Caco-2 (cell line): ENCODE data around the gene MRM1. TPM values are rescaled to one million over a fixed set of nuclear protein-coding genes. Genes with fewer than 3 reads are reported as not detected.

ENCODE experiments used
- BruUV-seq: library from RNA; stranded (reverse); fragments of 400-500 nt; replicated peaks from 2 replicates; lab custom pipeline; 2021; lab: Mats Ljungman, UMichigan
- CTCF ChIA-PET: fragments of 300-600 bp; sonication (Branson Sonifier 250); formaldehyde crosslinking; loops from one replicate; lab custom pipeline; 2022; ENCODE audit warnings: antibody characterized with exemption; lab: Charles Lee
- POLR2A ChIA-PET: fragments of 300-600 bp; sonication (Branson Sonifier 250); formaldehyde crosslinking; loops from one replicate; lab custom pipeline; 2022; ENCODE audit warnings: antibody characterized with exemption; lab: Charles Lee
- DNase-seq, 2 experiments: peaks; one replicate each; pipeline versions ENCODE4 v3.0.0 to v3.0.0-alpha.2; 2020 to 2022
- H3K27me3 ChIP-seq: replicated peaks from 2 replicates; pipeline ENCODE4 v1.6.0; 2011; ENCODE audit warnings: low read length; ENCODE audit not compliant: control insufficient read depth, insufficient read depth
- H3K36me3 ChIP-seq: 2 replicates; pipeline ENCODE4 v1.5.1; 2011; ENCODE audit warnings: low read length; ENCODE audit not compliant: control insufficient read depth, insufficient read depth
- H3K4me1 ChIP-seq: fragments of 250-450 bp; sonication (Bioruptor Pico); 2 replicates; pipeline ENCODE4 v1.5.1; 2020; ENCODE audit warnings: mild to moderate bottlenecking
- H3K4me3 ChIP-seq: 2 replicates; pipeline ENCODE4 v1.5.1; 2011; ENCODE audit warnings: low read depth, mild to moderate bottlenecking, control low read depth, low read length
- H3K9me3 ChIP-seq: fragments of 250-450 bp; sonication (Bioruptor Pico); 2 replicates; pipeline ENCODE4 v1.5.1; 2020; ENCODE audit warnings: mild to moderate bottlenecking, moderate library complexity
- H3K27ac Mint-ChIP-seq: one replicate; pipeline ENCODE4 v1.8.0; 2022; ENCODE audit warnings: mixed read lengths; ENCODE audit not compliant: unreplicated experiment
- H3K27me3 Mint-ChIP-seq: one replicate; pipeline ENCODE4 v1.8.0; 2022; ENCODE audit warnings: mixed read lengths; ENCODE audit not compliant: insufficient read depth, unreplicated experiment
- H3K36me3 Mint-ChIP-seq: one replicate; pipeline ENCODE4 v1.8.0; 2022; ENCODE audit warnings: mild to moderate bottlenecking, mixed read lengths; ENCODE audit not compliant: insufficient read depth, unreplicated experiment
- H3K4me1 Mint-ChIP-seq: one replicate; pipeline ENCODE4 v1.8.0; 2022; ENCODE audit warnings: low read depth, mixed read lengths; ENCODE audit not compliant: unreplicated experiment
- H3K4me3 Mint-ChIP-seq: one replicate; pipeline ENCODE4 v1.8.0; 2022; ENCODE audit warnings: mild to moderate bottlenecking, moderate library complexity, mixed read lengths; ENCODE audit not compliant: unreplicated experiment
- H3K9me3 Mint-ChIP-seq: one replicate; pipeline ENCODE4 v1.8.0; 2022; ENCODE audit warnings: mixed read lengths; ENCODE audit not compliant: unreplicated experiment
- intact Hi-C: fragments of 100-400 bp; cut with micrococcal nuclease; formaldehyde crosslinking; loops from one replicate; pipeline ENCODE4 v1.10.0; 2022; ENCODE audit not compliant: unreplicated experiment
- total RNA-seq: library from RNA; stranded (reverse); gene quantifications from 2 replicates; pipeline ENCODE4 v1.2.3, GENCODE V29; 2022
- TF ChIP-seq, protein P1 (sequence below), 2 experiments: fragments of 200-600 bp in 1 of 2; IDR thresholded peaks; 1 replicate in 1 of 2; 2 replicates in 1 of 2; pipeline versions ENCODE4 v1.5.1 to v1.8.0; 2011 to 2022; ENCODE audit warnings: antibody characterized with exemption in 1 of 2, control low read depth in 1 of 2, inconsistent platforms in 1 of 2, low read depth in 1 of 2, low read length in 1 of 2, mild to moderate bottlenecking in 1 of 2, moderate library complexity in 1 of 2; ENCODE audit not compliant: insufficient read depth in 1 of 2, severe bottlenecking in 1 of 2, unreplicated experiment in 1 of 2

The MRM1 gene
- total RNA-seq, 1 experiment from 2014 or later: 9.3 TPM

DNA sequence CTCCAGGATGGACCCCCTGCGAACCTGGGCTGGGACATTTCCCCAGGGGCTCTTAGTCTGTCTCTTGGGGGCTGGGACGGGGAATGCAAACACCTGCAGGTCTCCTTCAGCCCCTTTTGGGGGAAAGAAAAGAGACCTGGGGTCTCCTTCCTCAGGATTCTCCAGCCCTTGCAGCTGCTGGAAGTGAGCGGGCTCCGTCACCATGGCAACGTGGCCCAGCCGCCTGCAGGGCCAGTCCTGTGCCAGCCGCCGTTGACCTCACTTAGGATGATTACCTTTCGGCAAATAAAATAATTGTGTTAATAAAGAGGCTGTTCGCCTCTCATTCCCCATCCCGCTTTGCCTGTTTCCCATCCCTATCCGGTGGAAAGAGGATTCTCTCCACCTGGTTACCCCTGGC lies 25.7 kb downstream of the MRM1 start:
- Histone ChIP-seq H3K36me3 (no peaks in the 10 kb centered on the region), H3K27me3 (no peaks in the 10 kb centered on the region), H3K4me1 (no peaks in the 10 kb centered on the region), H3K4me3 (no peak overlapping the region), H3K9me3 (no peaks in the 10 kb centered on the region)
- H3K9me3 Mint-ChIP-seq: no peaks in the 10 kb centered on the region
- ChIA-PET POLR2A (no interaction called here), CTCF (no interaction called here)
- peaks cover 6% of the 10 kb centered on the region for H3K27me3 Mint-ChIP-seq
- H3K27ac Mint-ChIP-seq: no peak overlapping the region
- intact Hi-C loops: loop anchor here (5.0 kb wide), 1 partner anchor 310 kb away; the partner anchor contains the start of gene LHX1
- DNase-seq: no peak
- BruUV-seq: no TSS peak
- H3K36me3 Mint-ChIP-seq: no peaks in the 10 kb centered on the region
- TF ChIP-seq, protein P1, sequence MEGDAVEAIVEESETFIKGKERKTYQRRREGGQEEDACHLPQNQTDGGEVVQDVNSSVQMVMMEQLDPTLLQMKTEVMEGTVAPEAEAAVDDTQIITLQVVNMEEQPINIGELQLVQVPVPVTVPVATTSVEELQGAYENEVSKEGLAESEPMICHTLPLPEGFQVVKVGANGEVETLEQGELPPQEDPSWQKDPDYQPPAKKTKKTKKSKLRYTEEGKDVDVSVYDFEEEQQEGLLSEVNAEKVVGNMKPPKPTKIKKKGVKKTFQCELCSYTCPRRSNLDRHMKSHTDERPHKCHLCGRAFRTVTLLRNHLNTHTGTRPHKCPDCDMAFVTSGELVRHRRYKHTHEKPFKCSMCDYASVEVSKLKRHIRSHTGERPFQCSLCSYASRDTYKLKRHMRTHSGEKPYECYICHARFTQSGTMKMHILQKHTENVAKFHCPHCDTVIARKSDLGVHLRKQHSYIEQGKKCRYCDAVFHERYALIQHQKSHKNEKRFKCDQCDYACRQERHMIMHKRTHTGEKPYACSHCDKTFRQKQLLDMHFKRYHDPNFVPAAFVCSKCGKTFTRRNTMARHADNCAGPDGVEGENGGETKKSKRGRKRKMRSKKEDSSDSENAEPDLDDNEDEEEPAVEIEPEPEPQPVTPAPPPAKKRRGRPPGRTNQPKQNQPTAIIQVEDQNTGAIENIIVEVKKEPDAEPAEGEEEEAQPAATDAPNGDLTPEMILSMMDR (IDR thresholded peaks at IDR 0.05; ENCODE audit: insufficient read depth in 1 of 2, low read depth in 1 of 2, low read length in 1 of 2, severe bottlenecking in 1 of 2, unreplicated experiment in 1 of 2): no peak
- no peak overlapping the region for H3K4me3 Mint-ChIP-seq
- H3K4me1 Mint-ChIP-seq: no peaks in the 10 kb centered on the region

DNA sequence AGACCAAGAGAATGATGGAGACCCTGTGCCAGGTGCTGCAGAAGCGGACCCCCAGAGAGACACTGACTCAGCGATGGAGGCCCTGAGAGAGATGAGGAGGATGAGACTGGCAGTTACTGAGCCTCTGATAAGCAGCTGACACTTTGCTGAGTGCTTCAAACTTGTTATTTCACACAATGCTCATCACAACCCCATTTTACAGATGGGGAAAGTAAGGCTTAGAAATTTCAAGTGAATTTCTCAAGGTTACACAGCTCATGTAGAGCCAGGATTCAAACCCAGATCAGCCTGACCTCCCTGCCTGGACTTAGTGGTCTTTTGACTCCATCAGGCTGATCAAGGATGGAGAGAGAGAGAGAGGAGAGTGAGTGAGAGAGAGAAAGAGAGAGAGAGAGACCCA lies 27.2 kb downstream of the MRM1 start:
- no peak overlapping the region for H3K27ac Mint-ChIP-seq
- no TSS peak for BruUV-seq
- POLR2A ChIA-PET: no interaction called here
- no peak overlapping the region for H3K4me3 ChIP-seq
- no peaks in the 10 kb centered on the region for H3K9me3 ChIP-seq
- no peak overlapping the region for H3K4me3 Mint-ChIP-seq
- H3K4me1 ChIP-seq: no peaks in the 10 kb centered on the region
- TF ChIP-seq, protein P1 (IDR thresholded peaks at IDR 0.05; ENCODE audit: insufficient read depth in 1 of 2, low read depth in 1 of 2, low read length in 1 of 2, severe bottlenecking in 1 of 2, unreplicated experiment in 1 of 2): no peak
- H3K9me3 Mint-ChIP-seq: no peaks in the 10 kb centered on the region
- H3K4me1 Mint-ChIP-seq: no peaks in the 10 kb centered on the region
- H3K36me3 Mint-ChIP-seq: peaks cover 6% of the 10 kb centered on the region
- intact Hi-C loops: loop anchor here (2.0 to 5.0 kb wide), 3 partner anchors 44 to 418 kb away; partner anchors contain the start of gene LHX1
- H3K27me3 Mint-ChIP-seq: peaks cover 11% of the 10 kb centered on the region
- CTCF ChIA-PET: interaction anchor here (0.6 to 1.1 kb wide), 6 partner anchors 8 to 611 kb away, joined by 3 to 4 read pairs (median 3); no protein-coding TSS in a partner anchor
- H3K27me3 ChIP-seq: no peaks in the 10 kb centered on the region
- no peak for DNase-seq
- H3K36me3 ChIP-seq: no peaks in the 10 kb centered on the region

DNA sequence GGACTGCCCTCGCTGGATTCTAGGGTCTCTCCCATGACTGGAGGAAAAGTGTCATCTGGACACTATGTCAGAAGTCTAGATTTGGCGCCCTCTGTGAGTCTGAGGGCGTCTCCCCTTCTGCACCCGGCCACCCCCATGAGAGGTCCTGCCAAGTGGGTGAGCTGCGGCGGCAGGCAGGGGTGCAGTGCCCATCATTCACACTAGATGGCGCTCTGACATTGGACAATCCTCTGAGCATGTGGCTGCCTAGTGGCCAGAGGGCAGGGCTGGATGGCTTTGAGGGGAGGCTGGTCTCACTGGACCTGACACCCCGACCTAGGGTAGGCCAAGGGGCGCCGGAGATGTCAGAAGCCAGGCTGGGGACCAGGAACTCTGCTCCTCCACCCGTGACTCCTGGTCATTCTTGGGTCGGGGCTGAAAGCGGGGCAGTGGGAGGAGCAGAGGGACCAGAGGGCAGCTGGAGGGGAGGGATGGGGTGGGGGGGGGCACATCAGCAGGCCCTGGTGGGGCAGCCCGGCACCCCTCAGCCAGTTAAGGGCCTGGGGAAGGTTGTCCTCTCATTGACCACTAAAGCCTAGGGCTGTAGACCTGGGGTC lies 28.0 kb downstream of the MRM1 start:
- Mint-ChIP-seq H3K9me3 (no peaks in the 10 kb centered on the region), H3K4me1 (no peaks in the 10 kb centered on the region), H3K27ac (no peak overlapping the region), H3K27me3 (peaks cover 14% of the 10 kb centered on the region), H3K4me3 (no peak overlapping the region), H3K36me3 (peaks cover 6% of the 10 kb centered on the region)
- CTCF ChIA-PET: interaction anchor here (0.6 to 1.1 kb wide), 6 partner anchors 9 to 610 kb away, joined by 3 to 6 read pairs (median 3); no protein-coding TSS in a partner anchor
- TF ChIP-seq, protein P1 (IDR thresholded peaks at IDR 0.05; ENCODE audit: insufficient read depth in 1 of 2, low read depth in 1 of 2, low read length in 1 of 2, severe bottlenecking in 1 of 2, unreplicated experiment in 1 of 2): peak; percentile 96 to 98
- no peak overlapping the region for H3K4me3 ChIP-seq
- no peaks in the 10 kb centered on the region for H3K4me1 ChIP-seq
- intact Hi-C loops: loop anchor here (1.0 to 5.0 kb wide), 4 partner anchors 43 to 417 kb away; partner anchors contain the start of gene LHX1
- POLR2A ChIA-PET: no interaction called here
- H3K27me3 ChIP-seq: no peaks in the 10 kb centered on the region
- peak; percentile 82 to 90 for DNase-seq
- no peaks in the 10 kb centered on the region for H3K36me3 ChIP-seq
- BruUV-seq: no TSS peak
- H3K9me3 ChIP-seq: no peaks in the 10 kb centered on the region
